HepG2 (cell line): ENCODE data around the gene RAB42. TPM values are rescaled to one million over a fixed set of nuclear protein-coding genes. Genes with fewer than 3 reads are reported as not detected.

Source experiments
- ATAC-seq: fragments of 200-7000 bp; cut with Tn5 transposase; 3 replicates; pipeline ENCODE4 v1.9.1; 2020; ENCODE audit warnings: mild to moderate bottlenecking, moderate library complexity
- BruUV-seq: library from RNA; stranded (reverse); fragments of 400-500 nt; replicated peaks from 2 replicates; lab custom pipeline; 2021; lab: Mats Ljungman, UMichigan
- CTCF ChIA-PET: fragments of 300-600 bp; formaldehyde crosslinking; extraction: SDS; loops from one replicate; lab custom pipeline; 2021; ENCODE audit warnings: low total read pairs, inconsistent platforms, low intra/inter-chr PET ratio; lab: Yijun Ruan, JAX
- POLR2A ChIA-PET: fragments of 350-600 bp; sonication (Branson Sonifier 250); formaldehyde crosslinking; loops from one replicate; lab custom pipeline; 2020; ENCODE audit warnings: antibody characterized with exemption, inconsistent platforms; lab: Yijun Ruan, JAX
- DNase-seq: peaks from one replicate; pipeline ENCODE4 v3.0.0-alpha.2; 2015; ENCODE audit warnings: low spot score
- FAIRE-seq: peaks from 3 replicates; lab custom pipeline; 2011; peaks lifted over from hg19 to GRCh38; lab: Jason Lieb, UNC
- H2AFZ ChIP-seq: one replicate; pipeline ENCODE4 v1.6.1; 2011; ENCODE audit warnings: low read length, inconsistent platforms
- H3K27ac ChIP-seq: fragments of 300-600 bp; 3 replicates; pipeline ENCODE4 v1.8.0; 2011; ENCODE audit warnings: mixed run types, mild to moderate bottlenecking, mixed read lengths, low read length, inconsistent platforms; ENCODE audit not compliant: insufficient read depth; ENCODE audit errors: extremely low read length
- H3K27me3 ChIP-seq, 2 experiments: fragments of 200-600 bp in 1 of 2; 2 replicates in 1 of 2; 3 replicates in 1 of 2; pipeline versions ENCODE4 v1.6.0 to v1.8.0; 2011; ENCODE audit warnings: low read length in 2 of 2, mild to moderate bottlenecking in 2 of 2, moderate library complexity in 2 of 2, inconsistent platforms in 1 of 2; ENCODE audit not compliant: insufficient read depth in 2 of 2, control insufficient read depth in 1 of 2
- H3K36me3 ChIP-seq, 2 experiments: fragments of 200-600 bp in 1 of 2; replicated peaks in 1 of 2; 2 replicates in 1 of 2; 3 replicates in 1 of 2; pipeline versions ENCODE4 v1.5.1 to v1.8.0; 2011; ENCODE audit warnings: low read length in 2 of 2, inconsistent platforms in 1 of 2; ENCODE audit not compliant: insufficient read depth in 2 of 2, control insufficient read depth in 1 of 2
- H3K4me1 ChIP-seq: 2 replicates; pipeline ENCODE4 v1.5.1; 2012; ENCODE audit warnings: low read length, inconsistent platforms; ENCODE audit not compliant: insufficient read depth
- H3K4me2 ChIP-seq: 2 replicates; pipeline ENCODE4 v1.6.0; 2011; ENCODE audit warnings: low read depth, low read length, inconsistent platforms
- H3K4me3 ChIP-seq, 3 experiments: fragments of 200-600 bp in 1 of 3; sonication (generic), shearing (Covaris generic) in 1 of 3; replicated peaks in 1 of 3; 2 replicates each; pipeline ENCODE4 v1.5.1; 2011 to 2016; ENCODE audit warnings: low read length in 3 of 3, inconsistent platforms in 2 of 3, low read depth in 2 of 3, mild to moderate bottlenecking in 2 of 3, control low read depth in 1 of 3, mixed read lengths in 1 of 3; ENCODE audit not compliant: insufficient read depth in 1 of 3
- H3K79me2 ChIP-seq: one replicate; pipeline ENCODE4 v1.6.1; 2011; ENCODE audit warnings: low read length, inconsistent platforms; ENCODE audit not compliant: insufficient read depth
- H3K9ac ChIP-seq: 2 replicates; pipeline ENCODE4 v1.6.0; 2011; ENCODE audit warnings: mild to moderate bottlenecking, low read depth, low read length, inconsistent platforms; ENCODE audit not compliant: insufficient read depth
- H3K9me3 ChIP-seq: 2 replicates; pipeline ENCODE4 v1.5.1; 2012; ENCODE audit warnings: mild to moderate bottlenecking, low read length
- H4K20me1 ChIP-seq: 2 replicates; pipeline ENCODE4 v1.6.0; 2011; ENCODE audit warnings: inconsistent platforms, mild to moderate bottlenecking, low read length, moderate library complexity; ENCODE audit not compliant: insufficient read depth
- EP300 ChIP-seq, 3 experiments: sonication (generic) in 1 of 3; formaldehyde crosslinking in 1 of 3; IDR thresholded peaks; 2 replicates each; pipeline versions ENCODE4 v1.5.1 to v1.6.1; 2011 to 2020; ENCODE audit warnings: low read depth in 2 of 3, low read length in 2 of 3, borderline replicate concordance in 1 of 3, improper control_type of control experiment in 1 of 3, mild to moderate bottlenecking in 1 of 3, missing genetic modification reagents in 1 of 3, moderate library complexity in 1 of 3
- MXD4 ChIP-seq: IDR thresholded peaks from 2 replicates; pipeline ENCODE4 v1.6.1; 2016; ENCODE audit warnings: mild to moderate bottlenecking, missing biosample characterization, missing genetic modification reagents
- MXI1 ChIP-seq: IDR thresholded peaks from 3 replicates; pipeline ENCODE4 v1.6.1; 2012; ENCODE audit warnings: low read depth, low read length, inconsistent platforms, borderline replicate concordance
- POLR2G ChIP-seq: fragments of 200-400 bp; formaldehyde crosslinking; IDR thresholded peaks from 2 replicates; pipeline ENCODE4 v1.6.1; 2018; ENCODE audit warnings: mild to moderate bottlenecking, low read depth, low read length, moderate library complexity
- ZKSCAN5 ChIP-seq: sonication (generic); formaldehyde crosslinking; IDR thresholded peaks from 2 replicates; pipeline ENCODE4 v1.5.1; 2020; ENCODE audit warnings: mild to moderate bottlenecking, missing genetic modification reagents
- ZMYM2 ChIP-seq: sonication (generic); formaldehyde crosslinking; IDR thresholded peaks from 2 replicates; pipeline ENCODE4 v1.8.0; 2022; ENCODE audit warnings: mild to moderate bottlenecking, missing genetic modification reagents
- ZNF143 ChIP-seq: sonication (generic); formaldehyde crosslinking; IDR thresholded peaks from 2 replicates; pipeline ENCODE4 v1.4.0; 2020; ENCODE audit warnings: missing genetic modification reagents
- ZNF331 ChIP-seq: sonication (generic); formaldehyde crosslinking; IDR thresholded peaks from 2 replicates; pipeline ENCODE4 v1.4.0; 2020; ENCODE audit warnings: missing genetic modification reagents
- ZNF850 ChIP-seq: sonication (generic); formaldehyde crosslinking; conservative IDR thresholded peaks from 2 replicates; pipeline ENCODE4 v1.9.0; 2021; ENCODE audit warnings: mild to moderate bottlenecking, missing genetic modification reagents
- WGBS: methylation state at CpG from one replicate; pipeline ENCODE4 v1.1.6; 2017; ENCODE audit warnings: low lambda C conversion rate; 5-methylcytosine and 5-hydroxymethylcytosine counted together
- in situ Hi-C: cut with HindIII; loops from 2 replicates; pipeline ENCODE4 v1.10.0; 2017; ENCODE audit warnings: low pct_unique_long_range_greater_than_20kb; ENCODE audit not compliant: extremely low pct_ligation_motif_present
- intact Hi-C: fragments of 100-400 bp; cut with micrococcal nuclease; formaldehyde crosslinking; loops from one replicate; pipeline ENCODE4 v1.10.0; 2022; ENCODE audit not compliant: unreplicated experiment
- polyA plus RNA-seq, 8 experiments: library from polyadenylated mRNA; depleted of rRNA in 3 of 8; stranded (reverse) in 7 of 8; unstranded in 1 of 8; fragments of >200 nt; fragmentation: Illumina TruSeq in 4 of 8; extraction: Trizol in 4 of 8; gene quantifications; 2 replicates each; pipeline versions ENCODE4 v1.2.1 to v1.2.3, GENCODE V29; 2011 to 2016; ENCODE audit warnings: low read depth in 4 of 8, missing spikeins in 1 of 8, mixed read lengths in 1 of 8; ENCODE audit not compliant: insufficient read depth in 1 of 8
- total RNA-seq, 5 experiments: library from RNA; depleted of rRNA; stranded (reverse); fragments of >200 nt; fragmentation: Illumina TruSeq; extraction: Trizol; gene quantifications; 2 replicates each; pipeline ENCODE4 v1.2.3, GENCODE V29; 2016; ENCODE audit warnings: low read depth in 1 of 5
- TF ChIP-seq, protein P1 (sequence below): IDR thresholded peaks from 2 replicates; pipeline ENCODE4 v1.6.1; 2012; ENCODE audit warnings: inconsistent platforms

Gene RAB42
- total and polyA plus RNA-seq, 2 of the 13 experiments (the other 11 are each of a cell fraction or from before 2014, with no cell fraction given), result 10.4 to 166 TPM

DNA sequence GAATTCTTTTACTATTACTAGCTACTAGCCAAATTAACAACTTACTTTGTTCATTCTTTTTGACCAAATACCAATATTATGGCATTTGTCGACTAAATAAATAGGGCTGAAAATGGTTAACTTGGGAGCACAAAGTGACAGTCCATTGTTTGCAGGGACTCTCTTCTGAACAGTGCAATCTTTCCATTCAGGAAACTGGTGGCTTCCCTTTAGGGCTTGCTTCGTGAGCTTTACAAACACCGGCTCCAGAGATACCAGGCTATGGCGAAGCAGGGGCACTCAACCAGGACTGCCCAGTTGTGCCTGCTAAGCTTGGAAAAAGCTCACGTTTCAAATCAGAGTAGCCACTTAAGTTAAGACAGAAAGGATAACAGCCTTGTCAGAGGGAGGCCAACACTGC lies 12.3 kb downstream of the RAB42 start:
- Histone ChIP-seq H4K20me1 (no peaks in the 10 kb centered on the region), H3K4me3 (no peak overlapping the region), H2AFZ (no peak overlapping the region)
- TF ChIP-seq ZKSCAN5 (CRISPR knock-in tag) (no peak), POLR2G (no peak), EP300 (IDR thresholded peaks at IDR 0.05; ENCODE audit: low read depth in 2 of 2, low read length in 2 of 2) (no peak), EP300 (CRISPR knock-in tag; IDR thresholded peaks at IDR 0.05; ENCODE audit: borderline replicate concordance) (no peak), MXI1 (no peak), ZNF331 (CRISPR knock-in tag) (no peak), ZNF143 (CRISPR knock-in tag) (no peak), MXD4 (CRISPR knock-in tag) (no peak), ZNF850 (CRISPR knock-in tag) (no peak), ZMYM2 (CRISPR knock-in tag) (no peak)
- TF ChIP-seq, protein P1, sequence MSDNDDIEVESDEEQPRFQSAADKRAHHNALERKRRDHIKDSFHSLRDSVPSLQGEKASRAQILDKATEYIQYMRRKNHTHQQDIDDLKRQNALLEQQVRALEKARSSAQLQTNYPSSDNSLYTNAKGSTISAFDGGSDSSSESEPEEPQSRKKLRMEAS, result no peak
- TF ChIP-seq, all 625 proteins: peak for 0
- 83% methylated on average over 5 of the region's 5 CpGs for WGBS
- peaks cover 0 to 4% of the 10 kb centered on the region in 2 experiments; a peak in 2 of 5 replicates for H3K36me3 ChIP-seq
- no peaks in the 10 kb centered on the region for H3K9me3 ChIP-seq
- no peaks in the 10 kb centered on the region for H3K27me3 ChIP-seq
- no peak overlapping the region for H3K27ac ChIP-seq
- no TSS peak for BruUV-seq
- H3K4me2 ChIP-seq, result no peak overlapping the region
- H3K4me1 ChIP-seq, result peaks cover 40% of the 10 kb centered on the region
- intact Hi-C loops, result loop anchor here (5.0 kb wide), 1 partner anchor 247 kb away; no protein-coding TSS in a partner anchor
- ChIA-PET POLR2A (interaction anchor here (0.6 kb wide), 1 partner anchor 23 kb away, joined by 3 read pairs; no protein-coding TSS in a partner anchor), CTCF (interaction anchor here (2.6 kb wide), 1 partner anchor 87 kb away, joined by 27 read pairs; no protein-coding TSS in a partner anchor)
- FAIRE-seq, result no peak
- no peak for DNase-seq
- H3K79me2 ChIP-seq, result no peaks in the 10 kb centered on the region
- in situ Hi-C loops, result loop anchor here (5.0 to 25.0 kb wide), 2 partner anchors 87 to 192 kb away; no protein-coding TSS in a partner anchor
- H3K9ac ChIP-seq, result no peak overlapping the region
- no peak for ATAC-seq
